ENCODE data around the gene THSD4. TPM values are rescaled to one million over a fixed set of nuclear protein-coding genes. Genes with fewer than 3 reads are reported as not detected.

Gene THSD4
- total and polyA plus RNA-seq, 7 donors: 0.21 to 3.1 (median 1.8) TPM

DNA sequence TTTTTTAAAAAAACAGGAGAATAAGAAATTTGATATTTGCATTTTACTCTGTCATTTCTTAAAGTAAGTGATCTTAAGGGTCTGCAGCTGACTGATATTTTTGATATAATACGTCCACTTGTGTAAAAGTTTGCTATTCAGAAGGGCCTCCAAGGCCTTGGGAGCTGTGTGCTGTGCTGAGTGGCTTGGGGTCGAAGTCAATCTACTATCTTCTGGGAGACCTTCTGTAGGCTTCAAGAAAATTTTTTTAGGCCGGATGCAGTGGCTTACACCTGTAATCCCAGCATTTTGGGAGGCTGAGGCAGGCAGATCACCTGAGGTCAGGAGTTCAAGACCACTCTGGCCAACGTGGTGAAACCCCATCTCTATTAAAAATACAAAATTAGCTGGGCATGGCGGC lies 26.3 kb downstream of the THSD4 start:
- intact Hi-C loops (cut with DNase I): no loop called here
- TF ChIP-seq, protein P1, sequence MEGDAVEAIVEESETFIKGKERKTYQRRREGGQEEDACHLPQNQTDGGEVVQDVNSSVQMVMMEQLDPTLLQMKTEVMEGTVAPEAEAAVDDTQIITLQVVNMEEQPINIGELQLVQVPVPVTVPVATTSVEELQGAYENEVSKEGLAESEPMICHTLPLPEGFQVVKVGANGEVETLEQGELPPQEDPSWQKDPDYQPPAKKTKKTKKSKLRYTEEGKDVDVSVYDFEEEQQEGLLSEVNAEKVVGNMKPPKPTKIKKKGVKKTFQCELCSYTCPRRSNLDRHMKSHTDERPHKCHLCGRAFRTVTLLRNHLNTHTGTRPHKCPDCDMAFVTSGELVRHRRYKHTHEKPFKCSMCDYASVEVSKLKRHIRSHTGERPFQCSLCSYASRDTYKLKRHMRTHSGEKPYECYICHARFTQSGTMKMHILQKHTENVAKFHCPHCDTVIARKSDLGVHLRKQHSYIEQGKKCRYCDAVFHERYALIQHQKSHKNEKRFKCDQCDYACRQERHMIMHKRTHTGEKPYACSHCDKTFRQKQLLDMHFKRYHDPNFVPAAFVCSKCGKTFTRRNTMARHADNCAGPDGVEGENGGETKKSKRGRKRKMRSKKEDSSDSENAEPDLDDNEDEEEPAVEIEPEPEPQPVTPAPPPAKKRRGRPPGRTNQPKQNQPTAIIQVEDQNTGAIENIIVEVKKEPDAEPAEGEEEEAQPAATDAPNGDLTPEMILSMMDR (IDR thresholded peaks at IDR 0.05): no peak
- no peak overlapping the region for H3K4me3 ChIP-seq
- no peaks in the 10 kb centered on the region for H3K9me3 ChIP-seq
- no peak for ATAC-seq
- no peak overlapping the region for H3K27ac ChIP-seq
- H3K27me3 ChIP-seq (ENCODE audit: insufficient read depth in 3 of 3, low read length in 2 of 3): no peaks in the 10 kb centered on the region
- H3K4me1 ChIP-seq: peaks cover 18% of the 10 kb centered on the region
- DNase-seq: no peak
- no peaks in the 10 kb centered on the region for H3K36me3 ChIP-seq (ENCODE audit: insufficient read depth in 1 of 2, low read depth in 1 of 2)
- 90 to 95% (median 95%) methylated on average over 5 of the region's 5 CpGs for WGBS, 3 donors

DNA sequence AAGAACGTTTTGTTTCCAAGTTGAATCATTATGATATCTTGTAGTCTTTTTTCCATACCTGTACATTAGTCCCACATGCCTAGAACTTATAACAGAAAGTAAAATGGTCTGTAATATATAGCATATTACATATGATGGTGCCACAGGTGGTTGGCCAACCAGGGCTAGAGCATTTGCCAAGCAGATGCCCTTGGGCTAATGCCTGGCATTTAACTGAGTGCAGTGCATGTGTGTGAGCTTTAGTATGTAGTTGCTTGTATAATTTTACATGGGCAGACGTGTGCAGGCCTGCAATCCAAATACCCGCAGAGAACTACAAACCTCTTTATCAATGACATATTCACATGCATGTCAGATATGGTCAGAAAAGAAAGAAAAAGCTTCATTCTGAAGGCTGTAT lies 27.5 kb downstream of the THSD4 start:
- peaks cover 25% of the 10 kb centered on the region for H3K4me1 ChIP-seq
- ATAC-seq (peak in 1 of 4 donors; percentile 32), DNase-seq (no peak)
- H3K36me3 ChIP-seq (ENCODE audit: insufficient read depth in 1 of 2, low read depth in 1 of 2): no peaks in the 10 kb centered on the region
- WGBS, 3 donors: 28 to 46% (median 33%) methylated on average over 3 of the region's 3 CpGs
- no peak overlapping the region for H3K27ac ChIP-seq
- H3K4me3 ChIP-seq: no peak overlapping the region
- H3K27me3 ChIP-seq (ENCODE audit: insufficient read depth in 3 of 3, low read length in 2 of 3): no peaks in the 10 kb centered on the region
- no peaks in the 10 kb centered on the region for H3K9me3 ChIP-seq
- intact Hi-C loops (cut with DNase I): no loop called here
- TF ChIP-seq, protein P1 (IDR thresholded peaks at IDR 0.05): no peak

DNA sequence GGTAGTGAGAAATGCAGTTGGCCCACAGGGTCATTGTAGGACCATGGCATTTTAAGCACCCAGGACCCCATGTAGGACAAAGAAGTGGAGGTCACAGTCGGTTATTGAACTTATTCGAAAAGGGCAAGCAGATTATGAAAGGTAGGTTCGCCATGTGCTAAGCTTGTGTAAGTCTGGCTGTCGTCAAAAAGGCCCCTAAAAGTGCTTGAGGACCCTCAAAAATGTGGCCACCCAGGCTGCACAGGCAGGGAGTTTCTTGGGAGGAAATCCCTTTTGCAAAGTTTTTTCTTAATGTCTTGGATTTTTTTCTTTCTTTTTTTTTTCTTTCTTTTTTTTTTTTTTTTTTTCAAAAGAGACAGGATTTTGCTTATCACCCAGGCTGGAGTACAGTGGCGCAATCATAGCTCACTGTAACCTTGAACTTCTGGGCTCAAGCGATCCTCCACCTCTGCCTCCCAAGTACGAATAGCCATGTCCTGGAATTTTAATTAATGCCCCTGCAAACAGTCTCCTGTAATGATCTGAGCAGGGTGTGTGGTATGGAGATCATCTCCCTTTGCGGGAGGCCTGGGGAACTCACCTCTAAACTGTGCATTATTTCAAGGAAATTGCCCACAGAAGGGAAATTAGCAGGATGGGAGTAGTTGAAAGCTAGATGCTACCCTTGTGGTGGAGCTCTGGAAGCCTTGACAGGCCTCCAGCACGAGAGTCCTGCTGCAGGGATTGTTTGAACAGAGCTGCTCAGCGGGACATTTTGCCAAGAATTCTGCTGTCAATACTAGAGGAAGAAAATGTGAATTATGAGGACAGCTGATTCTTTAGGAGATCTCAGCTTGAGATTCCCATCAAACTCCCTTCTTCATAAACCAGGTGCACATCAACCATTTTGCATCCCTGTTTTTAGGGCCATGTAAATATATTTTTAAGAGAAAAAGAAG lies 28.4 kb downstream of the THSD4 start:
- DNase-seq (no peak), ATAC-seq (no peak)
- TF ChIP-seq, protein P1 (IDR thresholded peaks at IDR 0.05): no peak
- intact Hi-C loops (cut with DNase I): no loop called here
- 57 to 65% (median 61%) methylated on average over 10 of the region's 10 CpGs for WGBS, 3 donors
- no peaks in the 10 kb centered on the region for H3K9me3 ChIP-seq
- H3K4me1 ChIP-seq: peaks cover 32% of the 10 kb centered on the region
- no peaks in the 10 kb centered on the region for H3K27me3 ChIP-seq (ENCODE audit: insufficient read depth in 3 of 3, low read length in 2 of 3)
- H3K27ac ChIP-seq: no peak overlapping the region
- H3K36me3 ChIP-seq (ENCODE audit: insufficient read depth in 1 of 2, low read depth in 1 of 2): no peaks in the 10 kb centered on the region
- no peak overlapping the region for H3K4me3 ChIP-seq

DNA sequence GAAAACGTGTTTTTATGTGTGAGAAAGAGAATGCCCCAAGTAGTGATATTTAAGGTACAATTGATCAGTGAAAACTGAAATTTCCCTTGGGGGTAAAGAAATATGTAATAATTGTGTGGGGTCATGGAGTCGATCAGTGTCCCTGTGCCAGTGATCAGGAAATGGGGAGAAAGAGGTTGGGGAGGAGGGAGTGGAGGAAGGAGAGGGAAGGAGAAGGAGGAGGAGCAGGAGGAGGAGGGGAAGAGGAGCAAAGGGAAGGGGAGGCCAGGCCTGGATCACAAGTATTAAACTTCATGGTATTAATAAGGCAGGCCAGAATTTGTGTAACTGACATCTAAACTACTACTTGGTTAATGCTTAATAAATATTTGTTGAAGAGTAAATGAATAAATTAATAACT lies 30.4 kb downstream of the THSD4 start:
- Histone ChIP-seq H3K27me3 (ENCODE audit: insufficient read depth in 3 of 3, low read length in 2 of 3) (no peaks in the 10 kb centered on the region), H3K4me1 (peaks cover 44% of the 10 kb centered on the region), H3K36me3 (ENCODE audit: insufficient read depth in 1 of 2, low read depth in 1 of 2) (no peaks in the 10 kb centered on the region), H3K9me3 (no peaks in the 10 kb centered on the region), H3K27ac (no peak overlapping the region), H3K4me3 (no peak overlapping the region)
- DNase-seq: no peak
- intact Hi-C loops (cut with DNase I): no loop called here
- ATAC-seq: no peak
- TF ChIP-seq, protein P1 (IDR thresholded peaks at IDR 0.05): no peak
- 80 to 87% (median 84%) methylated on average over 2 of the region's 2 CpGs for WGBS, 3 donors
